GM18909 (cell line): ENCODE measurements around the gene MOB2.

ENCODE experiments used
- ATAC-seq: cut with Tn5 transposase; IDR thresholded peaks from one replicate; pipeline ENCODE4 v1.9.1; 2021; ENCODE audit warnings: mild to moderate bottlenecking; ENCODE audit not compliant: unreplicated experiment, poor library complexity

MOB2 gene

GRCh38 chr11:1460396-1460985, 26.1 kb downstream of the MOB2 start:
- ATAC-seq, result no peak

GRCh38 chr11:1459764-1460395, 26.7 kb downstream of the MOB2 start:
- no peak for ATAC-seq

GRCh38 chr11:1459219-1459575, 27.4 kb downstream of the MOB2 start:
- ATAC-seq, result no peak

- no peak for ATAC-seq
Observed at GRCh38 chr11:1458340-1459218, 28.0 kb downstream of the MOB2 start.

- ATAC-seq, result no peak
Observed at GRCh38 chr11:1457856-1458255, 28.7 kb downstream of the MOB2 start.

- no peak for ATAC-seq
Observed at GRCh38 chr11:1457326-1457680, 29.3 kb downstream of the MOB2 start.

GRCh38 chr11:1456596-1457325, 29.8 kb downstream of the MOB2 start:
- no peak for ATAC-seq

- ATAC-seq, result no peak
Observed at GRCh38 chr11:1456176-1456575, 30.4 kb downstream of the MOB2 start.

- no peak for ATAC-seq
Observed at GRCh38 chr11:1455763-1456060, 30.9 kb downstream of the MOB2 start.

- ATAC-seq, result no peak
Observed at GRCh38 chr11:1455032-1455762, 31.4 kb downstream of the MOB2 start.

- ATAC-seq, result no peak
Observed at GRCh38 chr11:1454576-1454975, 32.0 kb downstream of the MOB2 start.

- no peak for ATAC-seq
Observed at GRCh38 chr11:1453611-1454034, 33.0 kb downstream of the MOB2 start.

GRCh38 chr11:1452744-1453143, 33.8 kb downstream of the MOB2 start:
- no peak for ATAC-seq

- ATAC-seq, result no peak
Observed at GRCh38 chr11:1451781-1452470, 34.7 kb downstream of the MOB2 start.

GRCh38 chr11:1450949-1451710, 35.4 kb downstream of the MOB2 start:
- ATAC-seq, result no peak

- no peak for ATAC-seq
Observed at GRCh38 chr11:1450344-1450875, 36.2 kb downstream of the MOB2 start.

- no peak for ATAC-seq
Observed at GRCh38 chr11:1449490-1450243, 36.9 kb downstream of the MOB2 start.

- no peak for ATAC-seq
Observed at GRCh38 chr11:1448882-1449281, 37.7 kb downstream of the MOB2 start.
